Uterus (tissue), 4 donors: ENCODE results near the gene TNNI2. TPM values are rescaled to one million over a fixed set of nuclear protein-coding genes. Genes with fewer than 3 reads are reported as not detected.

ENCODE experiments used
- DNase-seq, 2 donors: peaks; one replicate each; pipeline ENCODE4 v3.0.0-alpha.2; 2019 to 2020
- H3K27ac ChIP-seq, 2 donors: fragments of 200-600 bp; sonication (generic); 1 replicate in 1 of 2; 2 replicates in 1 of 2; pipeline ENCODE4 v1.5.1; 2016 to 2018
- H3K27me3 ChIP-seq, 2 donors: fragments of 200-600 bp; sonication (generic); one replicate each; pipeline ENCODE4 v1.5.1; 2018 to 2019; ENCODE audit warnings: control low read depth in 1 of 2
- H3K36me3 ChIP-seq, 2 donors: fragments of 200-600 bp; sonication (generic); one replicate each; pipeline ENCODE4 v1.5.1; 2019; ENCODE audit warnings: control low read depth in 1 of 2
- H3K4me1 ChIP-seq, 2 donors: fragments of 200-600 bp; sonication (generic); one replicate each; pipeline ENCODE4 v1.5.1; 2018 to 2019; ENCODE audit warnings: control low read depth in 1 of 2
- H3K4me3 ChIP-seq, 2 donors: fragments of 200-600 bp; sonication (generic); 1 replicate in 1 of 2; 2 replicates in 1 of 2; pipeline ENCODE4 v1.5.1; 2018 to 2019; ENCODE audit warnings: mild to moderate bottlenecking in 1 of 2
- H3K9me3 ChIP-seq, 2 donors: fragments of 200-600 bp; sonication (generic); one replicate each; pipeline ENCODE4 v1.5.1; 2019; ENCODE audit warnings: control low read depth in 1 of 2
- CTCF ChIP-seq, 4 experiments: fragments of 200-600 bp in 2 of 4; fragments of 450-650 bp in 2 of 4; sonication (generic) in 2 of 4; IDR thresholded peaks; one replicate each; pipeline ENCODE4 v1.5.1; 2016 to 2019; ENCODE audit warnings: antibody characterized with exemption in 4 of 4, mild to moderate bottlenecking in 2 of 4, moderate library complexity in 1 of 4
- POLR2A ChIP-seq, 2 donors: fragments of 450-650 bp; IDR thresholded peaks; one replicate each; pipeline ENCODE4 v1.6.1; 2016; ENCODE audit warnings: antibody characterized with exemption in 2 of 2, mild to moderate bottlenecking in 1 of 2, moderate library complexity in 1 of 2
- intact Hi-C: fragments of 100-400 bp; cut with DNase I; formaldehyde crosslinking; loops from one replicate; pipeline ENCODE4 v1.15.1; 2023; ENCODE audit warnings: low total_unique reads
- total RNA-seq, 4 donors: library from RNA; depleted of rRNA in 3 of 4; stranded (reverse); fragments of >200 nt in 3 of 4; gene quantifications; one replicate each; pipeline versions ENCODE4 v1.1.0 to v1.2.4, GENCODE V29; 2014 to 2023
- donor health status: DM: yes; HTN: yes; CAD: no.

TNNI2 gene
- total RNA-seq, 4 donors from 2014 or later: 0.95 to 1.5 TPM; not detected in 2

GRCh38 chr11:1817000-1817399 lies 21.8 kb upstream of the TNNI2 start:
- intact Hi-C loops: no loop called here
- DNase-seq: no peak
- H3K4me3 ChIP-seq: no peak overlapping the region
- no peaks in the 10 kb centered on the region for H3K9me3 ChIP-seq
- H3K27ac ChIP-seq: no peak overlapping the region
- TF ChIP-seq CTCF (IDR thresholded peaks at IDR 0.05): no peak
- no peak for TF ChIP-seq POLR2A (IDR thresholded peaks at IDR 0.05)
- H3K4me1 ChIP-seq: no peaks in the 10 kb centered on the region
- no peaks in the 10 kb centered on the region for H3K36me3 ChIP-seq
- H3K27me3 ChIP-seq: no peaks in the 10 kb centered on the region

- no peaks in the 10 kb centered on the region for H3K4me1 ChIP-seq
- TF ChIP-seq CTCF (IDR thresholded peaks at IDR 0.05): no peak
- intact Hi-C loops: no loop called here
- no peak for DNase-seq
- H3K4me3 ChIP-seq: no peak overlapping the region
- H3K27ac ChIP-seq: no peak overlapping the region
- H3K9me3 ChIP-seq: no peaks in the 10 kb centered on the region
- no peaks in the 10 kb centered on the region for H3K36me3 ChIP-seq
- no peaks in the 10 kb centered on the region for H3K27me3 ChIP-seq
Observed at GRCh38 chr11:1817511-1817910, 21.3 kb upstream of the TNNI2 start.

GRCh38 chr11:1819074-1819473 lies 19.7 kb upstream of the TNNI2 start:
- no peak overlapping the region for H3K27ac ChIP-seq
- H3K9me3 ChIP-seq: no peaks in the 10 kb centered on the region
- H3K4me1 ChIP-seq: no peaks in the 10 kb centered on the region
- intact Hi-C loops: no loop called here
- H3K4me3 ChIP-seq: no peak overlapping the region
- H3K27me3 ChIP-seq: no peaks in the 10 kb centered on the region
- TF ChIP-seq CTCF (IDR thresholded peaks at IDR 0.05) (no peak), POLR2A (IDR thresholded peaks at IDR 0.05) (no peak)
- no peak for DNase-seq
- no peaks in the 10 kb centered on the region for H3K36me3 ChIP-seq

GRCh38 chr11:1820463-1821325 lies 18.1 kb upstream of the TNNI2 start:
- Histone ChIP-seq H3K27me3 (no peaks in the 10 kb centered on the region), H3K4me1 (no peaks in the 10 kb centered on the region), H3K36me3 (no peaks in the 10 kb centered on the region), H3K27ac (no peak overlapping the region), H3K9me3 (no peaks in the 10 kb centered on the region), H3K4me3 (no peak overlapping the region)
- TF ChIP-seq CTCF (IDR thresholded peaks at IDR 0.05) (no peak), POLR2A (IDR thresholded peaks at IDR 0.05) (no peak)
- no peak for DNase-seq
- intact Hi-C loops: no loop called here

GRCh38 chr11:1821562-1821961 lies 17.2 kb upstream of the TNNI2 start:
- H3K36me3 ChIP-seq: no peaks in the 10 kb centered on the region
- H3K27me3 ChIP-seq: no peaks in the 10 kb centered on the region
- H3K27ac ChIP-seq: no peak overlapping the region
- no peaks in the 10 kb centered on the region for H3K4me1 ChIP-seq
- no peak overlapping the region for H3K4me3 ChIP-seq
- no peak for DNase-seq
- TF ChIP-seq CTCF (IDR thresholded peaks at IDR 0.05) (no peak), POLR2A (IDR thresholded peaks at IDR 0.05) (no peak)
- intact Hi-C loops: no loop called here
- no peaks in the 10 kb centered on the region for H3K9me3 ChIP-seq
